Sigmoid colon (tissue), 7 donors: Measurements from ENCODE around the gene PPP1R12B. TPM values are rescaled to one million over a fixed set of nuclear protein-coding genes. Genes with fewer than 3 reads are reported as not detected.

Experiments used
- DNase-seq: peaks from one replicate; pipeline ENCODE4 v3.0.0-alpha.2; 2019
- H3K27ac ChIP-seq, 4 donors: fragments of 200-600 bp; sonication (generic); one replicate each; pipeline ENCODE4 v1.5.1; 2016 to 2019; ENCODE audit warnings: mild to moderate bottlenecking in 1 of 4
- H3K27me3 ChIP-seq, 3 donors: fragments of 200-600 bp; sonication (generic); one replicate each; pipeline ENCODE4 v1.5.1; 2019; ENCODE audit warnings: mild to moderate bottlenecking in 1 of 3
- H3K36me3 ChIP-seq, 4 donors: fragments of 200-600 bp; sonication (generic); one replicate each; pipeline ENCODE4 v1.5.1; 2016 to 2019
- H3K4me1 ChIP-seq, 4 donors: fragments of 200-600 bp; sonication (generic); one replicate each; pipeline ENCODE4 v1.5.1; 2017 to 2019
- H3K4me3 ChIP-seq, 4 donors: fragments of 200-600 bp; sonication (generic); one replicate each; pipeline ENCODE4 v1.5.1; 2017 to 2019; ENCODE audit warnings: mild to moderate bottlenecking in 2 of 4, moderate library complexity in 1 of 4
- H3K9me3 ChIP-seq, 4 donors: fragments of 200-600 bp in 3 of 4; sonication (generic) in 3 of 4; one replicate each; pipeline versions ENCODE4 v1.5.1 to v1.6.1; 2013 to 2019
- EP300 ChIP-seq, 4 donors: sonication (generic); formaldehyde crosslinking; IDR thresholded peaks; one replicate each; pipeline ENCODE4 v1.6.1; 2017; ENCODE audit warnings: antibody characterized with exemption in 4 of 4
- POLR2A ChIP-seq, 2 donors: fragments of 450-650 bp; IDR thresholded peaks; one replicate each; pipeline ENCODE4 v1.6.1; 2016; ENCODE audit warnings: antibody characterized with exemption in 2 of 2, mild to moderate bottlenecking in 2 of 2, moderate library complexity in 2 of 2
- POLR2AphosphoS5 ChIP-seq, 4 donors: sonication (generic); formaldehyde crosslinking; IDR thresholded peaks; one replicate each; pipeline ENCODE4 v1.6.1; 2017; ENCODE audit warnings: antibody characterized with exemption in 4 of 4
- WGBS, 2 donors: extraction: QIAGEN DNeasy Blood & Tissue Kit; methylation state at CpG; one replicate each; pipeline ENCODE4 v1.1.7; 2013; 5-methylcytosine and 5-hydroxymethylcytosine counted together
- intact Hi-C: fragments of 100-400 bp; cut with DNase I; formaldehyde crosslinking; loops from one replicate; pipeline ENCODE4 v1.15.1; 2023
- polyA plus RNA-seq, 3 donors: library from polyadenylated mRNA; stranded (reverse); fragments of 200-250 nt; gene quantifications; one replicate each; pipeline ENCODE4 v1.2.3, GENCODE V29; 2013
- total RNA-seq, 4 donors: library from RNA; depleted of rRNA; stranded (reverse); fragments of >200 nt; gene quantifications; one replicate each; pipeline ENCODE4 v1.1.0, GENCODE V29; 2016
- TF ChIP-seq, protein P1 (sequence below), 4 experiments: fragments of 450-650 bp in 3 of 4; fragments of 200-600 bp in 1 of 4; IDR thresholded peaks; one replicate each; pipeline ENCODE4 v1.5.1; 2016 to 2019; ENCODE audit warnings: antibody characterized with exemption in 4 of 4, mild to moderate bottlenecking in 3 of 4, moderate library complexity in 2 of 4
- donor health status: healthy with polysubstance abuse.
- donor health status: Bipolar disorder and iron deficiency.
- donor health status: healthy.

PPP1R12B gene
- total and polyA plus RNA-seq, 7 donors = 5.3 to 995 (median 493) TPM

DNA sequence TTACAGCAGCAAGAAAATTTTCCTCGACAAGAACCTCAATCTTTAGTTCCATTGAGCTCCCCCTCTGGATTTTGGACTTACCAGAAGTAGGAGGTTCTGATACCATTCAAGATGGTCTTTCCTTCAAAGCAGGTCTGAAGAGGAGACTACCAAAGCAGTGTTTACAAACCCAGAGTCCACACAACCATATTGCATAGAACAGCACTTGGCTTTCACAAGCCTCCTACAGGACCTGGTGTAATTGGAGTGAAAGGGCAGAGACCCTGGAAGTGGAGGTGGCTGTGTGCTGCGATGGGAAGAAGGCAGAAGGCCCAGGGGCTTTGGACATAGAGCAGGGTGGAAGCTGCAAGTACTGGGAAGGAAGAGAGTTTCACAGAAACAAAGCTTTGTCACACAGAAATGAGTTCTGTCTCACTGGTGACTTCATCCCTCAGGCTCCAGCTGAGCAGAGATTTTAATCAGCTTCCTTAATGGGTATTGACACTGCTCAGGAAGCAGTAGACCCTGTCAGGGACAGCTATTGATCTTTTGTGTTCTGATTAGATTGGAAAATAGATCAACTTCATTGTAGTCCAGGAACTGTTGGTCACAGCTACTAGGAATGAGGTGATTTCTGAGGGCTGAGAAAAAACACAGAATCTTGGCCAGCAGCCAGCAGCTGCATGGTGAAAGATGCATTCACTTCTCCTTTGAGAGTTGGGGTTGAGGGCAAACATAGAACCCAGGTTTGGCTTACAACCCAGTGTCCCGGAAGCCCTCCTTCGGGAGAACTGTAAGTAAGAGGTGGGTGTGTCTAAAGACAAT is 237.7 kb downstream of the PPP1R12B start:
- Histone ChIP-seq H3K27ac (peak overlapping the region; percentile 86 to 94 (median 88)), H3K4me1 (peaks cover 0 to 80% (median 58%) of the 10 kb centered on the region in 4 donors), H3K27me3 (no peaks in the 10 kb centered on the region), H3K36me3 (peaks cover 9 to 40% (median 14%) of the 10 kb centered on the region in 4 donors), H3K4me3 (no peak overlapping the region), H3K9me3 (no peaks in the 10 kb centered on the region)
- DNase-seq = peak; percentile 80
- peak; percentile 21 to 72 (median 42) for TF ChIP-seq POLR2AphosphoS5 (IDR thresholded peaks at IDR 0.05)
- TF ChIP-seq, protein P1, sequence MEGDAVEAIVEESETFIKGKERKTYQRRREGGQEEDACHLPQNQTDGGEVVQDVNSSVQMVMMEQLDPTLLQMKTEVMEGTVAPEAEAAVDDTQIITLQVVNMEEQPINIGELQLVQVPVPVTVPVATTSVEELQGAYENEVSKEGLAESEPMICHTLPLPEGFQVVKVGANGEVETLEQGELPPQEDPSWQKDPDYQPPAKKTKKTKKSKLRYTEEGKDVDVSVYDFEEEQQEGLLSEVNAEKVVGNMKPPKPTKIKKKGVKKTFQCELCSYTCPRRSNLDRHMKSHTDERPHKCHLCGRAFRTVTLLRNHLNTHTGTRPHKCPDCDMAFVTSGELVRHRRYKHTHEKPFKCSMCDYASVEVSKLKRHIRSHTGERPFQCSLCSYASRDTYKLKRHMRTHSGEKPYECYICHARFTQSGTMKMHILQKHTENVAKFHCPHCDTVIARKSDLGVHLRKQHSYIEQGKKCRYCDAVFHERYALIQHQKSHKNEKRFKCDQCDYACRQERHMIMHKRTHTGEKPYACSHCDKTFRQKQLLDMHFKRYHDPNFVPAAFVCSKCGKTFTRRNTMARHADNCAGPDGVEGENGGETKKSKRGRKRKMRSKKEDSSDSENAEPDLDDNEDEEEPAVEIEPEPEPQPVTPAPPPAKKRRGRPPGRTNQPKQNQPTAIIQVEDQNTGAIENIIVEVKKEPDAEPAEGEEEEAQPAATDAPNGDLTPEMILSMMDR (IDR thresholded peaks at IDR 0.05) = no peak
- intact Hi-C loops = no loop called here
- 69 to 84% methylated on average over 4 of the region's 4 CpGs for WGBS, 2 donors

DNA sequence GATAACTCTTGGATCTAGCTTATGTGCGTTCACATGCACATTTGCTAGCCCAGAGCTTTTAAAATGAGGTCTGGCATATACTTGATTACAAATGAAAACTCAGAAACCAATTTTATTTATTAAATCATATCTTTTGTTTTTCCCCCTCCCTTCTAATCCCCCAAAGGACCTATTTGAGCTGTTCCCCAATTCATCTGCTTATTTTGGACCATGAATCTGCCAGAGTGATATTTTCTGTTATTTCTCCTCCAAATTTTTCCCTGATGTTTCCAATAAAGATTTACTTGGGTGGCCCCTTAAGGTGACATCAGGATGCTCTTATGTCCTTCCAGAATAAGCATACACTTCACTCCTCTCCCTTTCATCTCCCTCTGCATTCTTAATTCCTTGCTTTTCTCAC is 238.4 kb downstream of the PPP1R12B start:
- DNase-seq = no peak
- Histone ChIP-seq H3K27me3 (no peaks in the 10 kb centered on the region), H3K4me1 (peaks cover 0 to 78% (median 58%) of the 10 kb centered on the region in 4 donors), H3K36me3 (peaks cover 2 to 34% (median 9%) of the 10 kb centered on the region in 4 donors), H3K27ac (peak overlapping the region; percentile 86 to 94 (median 88)), H3K4me3 (no peak overlapping the region), H3K9me3 (no peaks in the 10 kb centered on the region)
- intact Hi-C loops = no loop called here
- WGBS, 2 donors = 96 to 100% methylated on average over 1 of the region's 1 CpG
- TF ChIP-seq POLR2A (IDR thresholded peaks at IDR 0.05) = no peak
- TF ChIP-seq EP300 (IDR thresholded peaks at IDR 0.05) = no peak
- TF ChIP-seq, protein P1 (IDR thresholded peaks at IDR 0.05) = no peak
- no peak for TF ChIP-seq POLR2AphosphoS5 (IDR thresholded peaks at IDR 0.05)

- TF ChIP-seq EP300 (IDR thresholded peaks at IDR 0.05) = no peak
- peak; percentile 3 to 55 (median 28) for TF ChIP-seq POLR2AphosphoS5 (IDR thresholded peaks at IDR 0.05)
- Histone ChIP-seq H3K9me3 (no peaks in the 10 kb centered on the region), H3K4me1 (peaks cover 0 to 78% (median 58%) of the 10 kb centered on the region in 4 donors), H3K27ac (peak overlapping the region; percentile 86 to 94 (median 88)), H3K36me3 (peaks cover 0 to 23% (median 4%) of the 10 kb centered on the region in 4 donors), H3K27me3 (no peaks in the 10 kb centered on the region), H3K4me3 (no peak overlapping the region)
- WGBS, 2 donors = 0 to 98% methylated on average over 1 of the region's 1 CpG
- intact Hi-C loops = no loop called here
- no peak for DNase-seq
These were observed 239.5 kb downstream of the PPP1R12B start for GRCh38 chr1:202587859-202588485.

- intact Hi-C loops = no loop called here
- TF ChIP-seq POLR2A (IDR thresholded peaks at IDR 0.05) (no peak), POLR2AphosphoS5 (IDR thresholded peaks at IDR 0.05) (no peak), EP300 (IDR thresholded peaks at IDR 0.05) (no peak)
- TF ChIP-seq, protein P1 (IDR thresholded peaks at IDR 0.05) = no peak
- Histone ChIP-seq H3K27ac (peak overlapping the region; percentile 86 to 94 (median 88)), H3K4me1 (peaks cover 0 to 76% (median 61%) of the 10 kb centered on the region in 4 donors), H3K27me3 (no peaks in the 10 kb centered on the region), H3K9me3 (no peaks in the 10 kb centered on the region), H3K4me3 (no peak overlapping the region), H3K36me3 (peaks cover 0 to 16% (median 0%) of the 10 kb centered on the region in 4 donors)
- WGBS, 2 donors = 94 to 95% methylated on average over 4 of the region's 4 CpGs
- DNase-seq = no peak
These were observed 240.1 kb downstream of the PPP1R12B start for GRCh38 chr1:202588503-202589189.
